AG04449 (cell line): Measurements from ENCODE around the gene ADAMTSL3.

ENCODE experiments used
- CTCF ChIA-PET: fragments of 350-600 bp; formaldehyde crosslinking; extraction: SDS; loops from one replicate; lab custom pipeline; 2021; ENCODE audit warnings: antibody characterized with exemption; lab: Yijun Ruan, JAX
- POLR2A ChIA-PET: fragments of 400-600, 350-600 bp; formaldehyde crosslinking; extraction: SDS; loops from one replicate; lab custom pipeline; 2020; ENCODE audit warnings: antibody characterized with exemption, inconsistent platforms; lab: Yijun Ruan, JAX
- DNase-seq: peaks from one replicate; pipeline ENCODE4 v3.0.0-alpha.2; 2010; ENCODE audit warnings: low read depth, low spot score
- H3K4me3 ChIP-seq: 2 replicates; pipeline ENCODE4 v1.5.1; 2011; ENCODE audit warnings: low read depth, mild to moderate bottlenecking, control low read depth, low read length
- CTCF ChIP-seq: IDR thresholded peaks from one replicate; pipeline ENCODE4 v1.5.1; 2011; ENCODE audit warnings: mild to moderate bottlenecking, moderate library complexity, low read length, control low read depth, inconsistent platforms; ENCODE audit not compliant: insufficient read depth; ENCODE audit errors: missing control alignments

ADAMTSL3 gene

GRCh38 chr15:83904107-83905040 is 250.5 kb downstream of the ADAMTSL3 start:
- CTCF ChIA-PET = no interaction called here
- TF ChIP-seq CTCF = no peak
- H3K4me3 ChIP-seq = no peak overlapping the region
- POLR2A ChIA-PET = no interaction called here
- no peak for DNase-seq

DNA sequence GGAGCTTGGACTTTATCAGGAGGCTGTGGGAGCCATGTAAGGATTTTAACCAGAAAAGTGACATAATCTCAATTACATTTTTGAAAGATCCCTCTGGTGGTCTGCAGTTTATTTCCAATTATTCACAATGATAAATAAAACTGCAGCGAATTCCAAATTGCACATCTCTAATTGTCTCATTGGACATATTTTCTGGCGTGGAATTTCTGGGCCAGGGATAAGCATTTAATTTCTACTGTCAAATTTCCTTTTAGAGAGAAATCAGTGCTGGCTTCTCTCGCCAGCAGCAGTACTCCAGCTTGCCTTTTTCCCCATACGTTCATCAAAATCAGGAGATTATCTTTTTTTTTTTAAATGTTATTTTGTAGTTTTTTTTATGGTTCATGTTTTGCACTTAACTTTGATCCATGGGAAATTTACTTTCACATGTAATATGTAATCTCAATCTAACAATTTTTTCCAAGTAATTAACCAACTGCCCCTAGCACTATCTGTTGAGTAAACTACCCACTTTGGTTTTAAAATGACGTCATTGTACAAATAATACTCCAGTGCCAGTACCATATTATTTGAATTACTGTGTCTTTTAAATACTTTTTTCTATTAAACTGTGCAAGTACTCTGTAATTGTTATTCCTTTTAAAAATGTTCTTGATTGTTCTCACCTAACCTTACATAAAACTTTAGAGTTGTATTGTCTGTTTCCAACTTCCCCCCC is 251.8 kb downstream of the ADAMTSL3 start:
- CTCF ChIA-PET = no interaction called here

DNA sequence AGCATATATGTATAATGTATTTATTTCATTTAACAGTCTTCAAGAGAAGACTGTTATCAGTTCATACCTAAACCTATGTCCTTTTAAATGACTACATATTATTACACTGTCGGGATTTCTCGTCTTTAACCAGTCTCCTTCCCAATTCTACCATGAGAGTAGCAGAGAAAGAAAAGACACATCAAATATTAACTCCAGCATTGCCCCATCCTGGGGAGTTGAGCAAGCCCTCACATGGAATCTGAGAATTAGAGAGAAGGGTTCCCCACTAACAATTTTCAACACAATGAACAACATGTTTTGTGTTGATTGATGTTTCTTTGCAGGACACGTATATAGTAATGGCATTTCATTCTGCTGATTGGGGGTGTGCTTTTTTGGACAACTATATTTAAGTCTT is 257.4 kb downstream of the ADAMTSL3 start:
- H3K4me3 ChIP-seq = no peak overlapping the region
- no peak for DNase-seq
- CTCF ChIA-PET = no interaction called here
- POLR2A ChIA-PET = no interaction called here
- TF ChIP-seq CTCF = no peak

More for the DNA sequence above, 251.8 kb downstream of the ADAMTSL3 start:
- TF ChIP-seq CTCF = no peak
- POLR2A ChIA-PET = no interaction called here
- DNase-seq = no peak
- H3K4me3 ChIP-seq = no peak overlapping the region

DNA sequence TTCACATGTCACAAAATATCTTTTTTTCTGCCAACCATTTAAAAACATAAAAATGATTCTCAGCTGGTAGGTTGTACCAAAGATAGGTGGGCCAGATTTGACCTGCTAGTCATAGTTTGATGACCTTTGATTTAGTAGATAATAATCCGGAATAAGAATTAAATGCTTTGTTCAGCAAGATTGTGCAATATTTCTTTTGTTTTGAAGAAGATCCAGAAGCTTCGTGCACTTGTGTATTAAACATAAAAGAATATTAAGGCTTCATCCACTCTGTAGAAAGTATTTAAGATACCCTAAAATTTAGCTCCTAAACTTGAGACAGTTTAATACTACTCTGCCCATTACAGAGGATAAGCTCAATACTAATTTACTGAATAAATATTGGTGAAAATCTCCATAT is 258.4 kb downstream of the ADAMTSL3 start:
- POLR2A ChIA-PET = no interaction called here

GRCh38 chr15:83913034-83913632 is 259.2 kb downstream of the ADAMTSL3 start:
- no peak for DNase-seq
- TF ChIP-seq CTCF = no peak
- ChIA-PET CTCF (no interaction called here), POLR2A (no interaction called here)
- no peak overlapping the region for H3K4me3 ChIP-seq

More for the DNA sequence above, 258.4 kb downstream of the ADAMTSL3 start:
- DNase-seq = no peak
- TF ChIP-seq CTCF = no peak
- CTCF ChIA-PET = no interaction called here
- no peak overlapping the region for H3K4me3 ChIP-seq

DNA sequence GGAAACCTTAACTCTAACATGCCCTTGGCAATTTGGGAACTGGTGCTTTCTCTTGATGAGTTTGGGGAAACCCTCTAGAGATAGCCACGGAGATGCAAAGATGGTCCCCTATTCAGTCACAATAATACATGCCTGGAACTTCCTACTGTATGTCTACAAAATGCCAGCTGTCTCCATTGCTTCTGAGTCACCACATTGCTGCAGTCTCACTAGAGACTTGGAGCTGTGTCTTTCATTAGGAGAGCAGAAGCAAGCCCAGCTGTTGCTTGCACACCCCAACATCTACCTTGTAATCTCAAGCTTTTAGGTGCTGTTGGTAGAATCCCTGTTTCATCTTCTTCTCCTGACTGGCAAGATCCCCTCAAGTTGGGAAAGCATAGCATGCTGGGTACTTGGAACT is 261.0 kb downstream of the ADAMTSL3 start:
- TF ChIP-seq CTCF = no peak
- DNase-seq = no peak
- CTCF ChIA-PET = no interaction called here
- H3K4me3 ChIP-seq = no peak overlapping the region
- POLR2A ChIA-PET = no interaction called here
